DOHH2 (cell line): ENCODE results near the gene GNAS-AS1.

Experiments
- EZH2phosphoT487 ChIP-seq: fragments of 200-600 bp; sonication (generic); IDR thresholded peaks from 2 replicates; pipeline ENCODE4 v1.6.1; 2017; ENCODE audit warnings: borderline replicate concordance, mild to moderate bottlenecking, antibody characterized with exemption, low read length, moderate library complexity, mixed read lengths
- TF ChIP-seq, protein P1 (sequence below): fragments of 200-600 bp; sonication (generic); IDR thresholded peaks from one replicate; pipeline ENCODE4 v1.5.1; 2014; ENCODE audit warnings: antibody characterized with exemption, mild to moderate bottlenecking, low read depth, low read length; ENCODE audit not compliant: poor library complexity, severe bottlenecking

DNA sequence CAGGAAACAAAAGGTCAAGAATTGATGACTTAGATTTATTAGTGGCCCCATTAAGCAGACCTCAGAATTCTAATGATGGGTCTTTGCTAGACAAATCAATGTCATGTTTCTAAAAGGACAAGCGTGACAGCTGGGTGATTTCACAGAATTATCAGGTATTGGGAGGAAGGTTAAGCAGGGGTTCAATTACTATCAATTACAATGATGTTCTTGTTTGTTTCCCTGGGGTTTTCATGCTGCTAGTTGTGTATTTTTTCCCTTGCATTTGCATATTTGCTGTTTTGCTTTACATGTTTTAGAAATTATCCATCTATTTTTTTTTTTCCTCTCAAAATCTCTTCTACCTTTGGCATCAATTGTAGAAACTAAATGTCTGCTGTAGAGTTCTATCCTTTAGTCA, 29.7 kb upstream of the GNAS-AS1 start:
- TF ChIP-seq, protein P1, sequence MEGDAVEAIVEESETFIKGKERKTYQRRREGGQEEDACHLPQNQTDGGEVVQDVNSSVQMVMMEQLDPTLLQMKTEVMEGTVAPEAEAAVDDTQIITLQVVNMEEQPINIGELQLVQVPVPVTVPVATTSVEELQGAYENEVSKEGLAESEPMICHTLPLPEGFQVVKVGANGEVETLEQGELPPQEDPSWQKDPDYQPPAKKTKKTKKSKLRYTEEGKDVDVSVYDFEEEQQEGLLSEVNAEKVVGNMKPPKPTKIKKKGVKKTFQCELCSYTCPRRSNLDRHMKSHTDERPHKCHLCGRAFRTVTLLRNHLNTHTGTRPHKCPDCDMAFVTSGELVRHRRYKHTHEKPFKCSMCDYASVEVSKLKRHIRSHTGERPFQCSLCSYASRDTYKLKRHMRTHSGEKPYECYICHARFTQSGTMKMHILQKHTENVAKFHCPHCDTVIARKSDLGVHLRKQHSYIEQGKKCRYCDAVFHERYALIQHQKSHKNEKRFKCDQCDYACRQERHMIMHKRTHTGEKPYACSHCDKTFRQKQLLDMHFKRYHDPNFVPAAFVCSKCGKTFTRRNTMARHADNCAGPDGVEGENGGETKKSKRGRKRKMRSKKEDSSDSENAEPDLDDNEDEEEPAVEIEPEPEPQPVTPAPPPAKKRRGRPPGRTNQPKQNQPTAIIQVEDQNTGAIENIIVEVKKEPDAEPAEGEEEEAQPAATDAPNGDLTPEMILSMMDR, result no peak
- no peak for TF ChIP-seq EZH2phosphoT487
